Lower lobe of right lung (tissue), 2 donors: ENCODE measurements around the gene BRCC3. TPM values are rescaled to one million over a fixed set of nuclear protein-coding genes. Genes with fewer than 3 reads are reported as not detected.

Experiments
- ATAC-seq, 2 donors: fragments of 200-7000 bp; cut with Tn5 transposase; one replicate each; pipeline ENCODE4 v1.9.1; 2020 to 2022; ENCODE audit warnings: mild to moderate bottlenecking in 2 of 2, moderate library complexity in 2 of 2
- DNase-seq: peaks from one replicate; pipeline ENCODE4 v3.0.0-alpha.2; 2020
- H3K27ac ChIP-seq: fragments of 200-600 bp; one replicate; pipeline ENCODE4 v1.8.0; 2022
- H3K27me3 ChIP-seq: fragments of 200-600 bp; one replicate; pipeline ENCODE4 v1.8.0; 2022; ENCODE audit warnings: low read depth
- H3K36me3 ChIP-seq: fragments of 200-600 bp; one replicate; pipeline ENCODE4 v1.8.0; 2022; ENCODE audit warnings: mild to moderate bottlenecking
- H3K4me1 ChIP-seq: fragments of 200-600 bp; one replicate; pipeline ENCODE4 v1.8.0; 2022
- H3K4me3 ChIP-seq: fragments of 200-600 bp; one replicate; pipeline ENCODE4 v1.8.0; 2022; ENCODE audit warnings: mild to moderate bottlenecking
- H3K9me3 ChIP-seq: fragments of 200-600 bp; one replicate; pipeline ENCODE4 v1.8.0; 2022
- CTCF ChIP-seq: fragments of 200-600 bp; IDR thresholded peaks from one replicate; pipeline ENCODE4 v1.8.0; 2022; ENCODE audit warnings: antibody characterized with exemption, mild to moderate bottlenecking
- intact Hi-C: fragments of 100-400 bp; cut with DNase I; formaldehyde crosslinking; loops from one replicate; pipeline ENCODE4 v1.11.0; 2022
- total RNA-seq: library from RNA; stranded (reverse); fragmentation: NEBNext Ultra II Directional; extraction: Animal tissue kit (Norgen Biotek cat#: 25700); gene quantifications from one replicate; pipeline ENCODE4 v1.2.1, GENCODE V29; 2021
- donor health status: DM: no; HTN: yes; CAD: no; lungs with severe emphysema.

BRCC3 gene
- total RNA-seq, 1 donor from 2014 or later, result 17.3 TPM

DNA sequence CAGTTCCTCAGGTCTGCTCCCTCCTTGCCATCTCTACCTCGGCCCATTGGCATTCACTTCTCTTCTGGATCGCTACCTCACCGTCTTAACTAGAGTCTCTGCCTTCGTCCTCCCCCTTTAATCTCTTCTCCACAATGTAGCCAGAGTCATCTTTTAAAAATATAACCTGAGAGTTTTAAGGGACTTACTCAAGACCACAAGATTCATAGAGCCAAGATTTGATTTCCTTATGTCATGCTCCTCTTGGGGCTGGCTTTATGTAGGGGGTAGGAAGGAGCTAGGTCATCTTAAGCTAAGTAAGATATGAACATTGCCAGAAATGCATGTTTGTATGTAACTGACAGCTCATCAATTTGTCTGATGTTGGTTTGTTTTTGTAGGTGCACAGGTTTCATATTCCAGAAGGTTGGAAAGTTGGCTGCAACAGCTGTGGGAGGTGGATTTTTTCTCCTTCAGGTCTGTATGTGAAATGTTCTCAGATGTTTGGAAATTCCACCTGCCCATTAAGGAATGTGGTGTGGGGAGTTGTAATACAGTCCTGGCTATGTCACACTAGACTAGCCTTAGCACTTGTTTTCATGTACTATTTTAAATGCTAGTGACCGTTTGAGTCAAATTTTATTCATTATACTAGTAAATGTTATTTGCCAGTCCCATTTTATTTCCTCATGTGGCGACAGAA lies 25.0 kb upstream of the BRCC3 start:
- Histone ChIP-seq H3K27ac (no peak overlapping the region), H3K4me3 (no peak overlapping the region), H3K36me3 (peaks cover 6% of the 10 kb centered on the region), H3K9me3 (no peaks in the 10 kb centered on the region), H3K4me1 (no peaks in the 10 kb centered on the region), H3K27me3 (no peaks in the 10 kb centered on the region)
- intact Hi-C loops, result no loop called here
- DNase-seq (no peak), ATAC-seq (no peak)
- TF ChIP-seq CTCF, result no peak

DNA sequence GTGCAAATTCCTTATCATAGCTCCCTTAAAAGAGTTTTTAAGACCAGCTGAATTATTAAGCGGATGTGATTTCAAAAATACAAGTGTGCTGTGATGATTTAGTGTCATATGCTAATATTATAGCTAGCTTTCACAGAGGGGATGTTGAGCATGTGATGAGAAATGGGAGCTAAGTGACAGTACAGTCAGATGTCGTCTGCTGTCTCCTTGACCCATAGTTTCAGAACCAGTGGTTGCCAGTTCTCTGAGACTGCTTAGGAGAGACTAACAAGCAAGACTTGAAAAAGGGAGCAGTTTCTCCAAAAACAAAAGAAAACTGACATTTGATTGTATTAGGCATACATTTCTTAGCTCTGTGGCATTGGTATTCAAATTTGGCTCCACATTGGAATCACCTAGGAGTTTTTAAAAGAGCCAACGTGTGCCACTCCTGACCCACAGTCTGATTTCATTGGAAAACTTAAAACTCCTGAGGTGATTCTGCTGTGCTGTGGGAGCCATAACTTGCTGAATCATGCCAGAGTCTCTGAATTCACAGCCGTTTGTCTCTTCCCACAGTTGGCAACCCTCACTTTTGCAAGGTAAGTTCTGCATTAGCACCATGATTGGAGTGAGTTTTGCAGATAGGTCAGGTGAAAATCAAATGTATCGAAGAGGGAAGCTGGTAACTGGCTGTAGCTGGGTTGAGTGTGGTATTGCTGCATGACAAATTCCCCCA lies 24.3 kb upstream of the BRCC3 start:
- Histone ChIP-seq H3K36me3 (peaks cover 11% of the 10 kb centered on the region), H3K27ac (no peak overlapping the region), H3K4me1 (no peaks in the 10 kb centered on the region), H3K9me3 (no peaks in the 10 kb centered on the region), H3K27me3 (no peaks in the 10 kb centered on the region), H3K4me3 (no peak overlapping the region)
- ATAC-seq, result no peak
- no peak for TF ChIP-seq CTCF
- DNase-seq, result no peak
- intact Hi-C loops, result no loop called here

- Histone ChIP-seq H3K27ac (no peak overlapping the region), H3K9me3 (no peaks in the 10 kb centered on the region), H3K4me3 (no peak overlapping the region), H3K36me3 (peaks cover 21% of the 10 kb centered on the region), H3K4me1 (no peaks in the 10 kb centered on the region), H3K27me3 (no peaks in the 10 kb centered on the region)
- peak; percentile 47 for TF ChIP-seq CTCF
- intact Hi-C loops, result no loop called here
- ATAC-seq (peak in 1 of 2 donors; percentile 58), DNase-seq (no peak)
These were observed 22.2 kb upstream of the BRCC3 start for GRCh38 chrX:155048977-155049619.

GRCh38 chrX:155052738-155053498 lies 18.4 kb upstream of the BRCC3 start:
- no peaks in the 10 kb centered on the region for H3K9me3 ChIP-seq
- H3K4me1 ChIP-seq, result no peaks in the 10 kb centered on the region
- no peak for TF ChIP-seq CTCF
- H3K4me3 ChIP-seq, result no peak overlapping the region
- H3K27me3 ChIP-seq, result no peaks in the 10 kb centered on the region
- H3K27ac ChIP-seq, result no peak overlapping the region
- ATAC-seq, result no peak
- intact Hi-C loops, result no loop called here
- no peak for DNase-seq
- peaks cover 16% of the 10 kb centered on the region for H3K36me3 ChIP-seq

DNA sequence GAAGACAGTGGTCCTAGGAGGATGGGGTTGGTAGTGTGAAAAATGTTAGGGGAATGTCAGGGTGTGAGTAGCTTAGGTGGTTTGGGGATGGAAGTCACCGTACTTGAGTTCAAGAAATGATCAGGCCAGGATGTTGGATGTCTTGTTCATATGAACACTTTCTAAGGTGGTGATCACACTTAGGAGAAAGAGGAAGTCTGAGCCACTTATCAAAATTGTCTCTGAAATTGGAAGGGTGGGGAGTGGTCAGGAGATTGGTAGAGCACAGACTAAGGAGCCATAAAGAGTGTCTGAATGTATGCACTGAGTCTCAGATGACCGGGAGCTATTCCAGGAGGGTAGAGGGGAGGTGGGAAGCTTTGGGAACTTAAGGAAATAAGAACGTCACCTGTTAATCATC lies 17.7 kb upstream of the BRCC3 start:
- Histone ChIP-seq H3K9me3 (no peaks in the 10 kb centered on the region), H3K27ac (no peak overlapping the region), H3K36me3 (peaks cover 16% of the 10 kb centered on the region), H3K4me3 (no peak overlapping the region), H3K27me3 (no peaks in the 10 kb centered on the region), H3K4me1 (no peaks in the 10 kb centered on the region)
- ATAC-seq, result no peak
- intact Hi-C loops, result no loop called here
- no peak for DNase-seq
- TF ChIP-seq CTCF, result no peak
